ENCODE measurements around the gene HGF.

DNA sequence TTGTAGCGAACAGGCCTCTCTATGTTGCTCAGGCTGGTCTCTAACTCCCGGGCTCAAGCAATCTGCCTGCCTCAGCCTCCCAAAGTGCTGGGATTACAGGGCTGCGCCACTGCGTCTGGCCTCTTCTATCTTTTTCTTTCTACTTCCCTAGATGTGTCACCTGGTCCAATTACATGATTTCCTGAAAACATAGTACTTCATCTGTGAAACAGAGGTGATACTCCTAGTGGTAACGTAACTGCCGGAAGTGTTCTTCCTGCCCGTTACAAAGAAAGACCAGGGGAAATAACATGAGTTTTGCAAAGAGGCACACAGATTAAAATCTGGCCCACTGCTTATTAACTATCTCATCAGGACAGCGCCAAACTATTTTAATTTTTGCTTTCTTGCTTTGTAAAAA is 18.4 kb upstream of the HGF start:
- TF ChIP-seq, protein P1, sequence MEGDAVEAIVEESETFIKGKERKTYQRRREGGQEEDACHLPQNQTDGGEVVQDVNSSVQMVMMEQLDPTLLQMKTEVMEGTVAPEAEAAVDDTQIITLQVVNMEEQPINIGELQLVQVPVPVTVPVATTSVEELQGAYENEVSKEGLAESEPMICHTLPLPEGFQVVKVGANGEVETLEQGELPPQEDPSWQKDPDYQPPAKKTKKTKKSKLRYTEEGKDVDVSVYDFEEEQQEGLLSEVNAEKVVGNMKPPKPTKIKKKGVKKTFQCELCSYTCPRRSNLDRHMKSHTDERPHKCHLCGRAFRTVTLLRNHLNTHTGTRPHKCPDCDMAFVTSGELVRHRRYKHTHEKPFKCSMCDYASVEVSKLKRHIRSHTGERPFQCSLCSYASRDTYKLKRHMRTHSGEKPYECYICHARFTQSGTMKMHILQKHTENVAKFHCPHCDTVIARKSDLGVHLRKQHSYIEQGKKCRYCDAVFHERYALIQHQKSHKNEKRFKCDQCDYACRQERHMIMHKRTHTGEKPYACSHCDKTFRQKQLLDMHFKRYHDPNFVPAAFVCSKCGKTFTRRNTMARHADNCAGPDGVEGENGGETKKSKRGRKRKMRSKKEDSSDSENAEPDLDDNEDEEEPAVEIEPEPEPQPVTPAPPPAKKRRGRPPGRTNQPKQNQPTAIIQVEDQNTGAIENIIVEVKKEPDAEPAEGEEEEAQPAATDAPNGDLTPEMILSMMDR (conservative IDR thresholded peaks at IDR 0.05; ENCODE audit: low read depth, low read length), result no peak
- no peak for TF ChIP-seq EZH2 (IDR thresholded peaks at IDR 0.05; ENCODE audit: low read length, unreplicated experiment)
